Vagina (tissue), 2 donors: ENCODE results near the gene PSG6. TPM values are rescaled to one million over a fixed set of nuclear protein-coding genes. Genes with fewer than 3 reads are reported as not detected.
"Not testable (repeated sequence)": the region's sequence is repeated elsewhere in the genome, so short reads cannot be mapped to it uniquely, and the experiment has no call there.

Experiments used
- DNase-seq, 2 donors: peaks; one replicate each; pipeline ENCODE4 v3.0.0-alpha.2; 2017; ENCODE audit errors: extremely low spot score in 2 of 2
- H3K27ac ChIP-seq: fragments of 200-600 bp; sonication (generic); one replicate; pipeline ENCODE4 v1.5.1; 2019
- H3K27me3 ChIP-seq: fragments of 200-600 bp; sonication (generic); one replicate; pipeline ENCODE4 v1.5.1; 2019
- H3K36me3 ChIP-seq, 2 donors: fragments of 200-600 bp; sonication (generic); one replicate each; pipeline ENCODE4 v1.5.1; 2017 to 2019
- H3K4me1 ChIP-seq: fragments of 200-600 bp; sonication (generic); one replicate; pipeline ENCODE4 v1.5.1; 2019
- H3K4me3 ChIP-seq, 2 donors: fragments of 200-600 bp; sonication (generic); 1 replicate in 1 of 2; 2 replicates in 1 of 2; pipeline ENCODE4 v1.5.1; 2016 to 2019
- H3K9me3 ChIP-seq: fragments of 200-600 bp; sonication (generic); one replicate; pipeline ENCODE4 v1.5.1; 2019
- POLR2A ChIP-seq, 2 donors: fragments of 450-650 bp; IDR thresholded peaks; one replicate each; pipeline ENCODE4 v1.6.1; 2017; ENCODE audit warnings: antibody characterized with exemption in 2 of 2, mild to moderate bottlenecking in 2 of 2, moderate library complexity in 2 of 2
- POLR2AphosphoS5 ChIP-seq, 2 donors: sonication (generic); formaldehyde crosslinking; IDR thresholded peaks; one replicate each; pipeline ENCODE4 v1.9.0; 2017; ENCODE audit warnings: antibody characterized with exemption in 2 of 2, mild to moderate bottlenecking in 2 of 2, low read depth in 1 of 2; ENCODE audit not compliant: insufficient read depth in 1 of 2
- intact Hi-C: fragments of 100-400 bp; cut with DNase I; formaldehyde crosslinking; loops from one replicate; pipeline ENCODE4 v1.15.1; 2023
- total RNA-seq: library from RNA; depleted of rRNA; stranded (reverse); fragments of >200 nt; gene quantifications from one replicate; pipeline ENCODE4 v1.2.3, GENCODE V29; 2016
- TF ChIP-seq, protein P1 (sequence below), 3 experiments: fragments of 450-650 bp in 2 of 3; fragments of 200-600 bp in 1 of 3; sonication (generic) in 1 of 3; IDR thresholded peaks; one replicate each; pipeline ENCODE4 v1.5.1; 2017 to 2019; ENCODE audit warnings: antibody characterized with exemption in 3 of 3, mild to moderate bottlenecking in 2 of 3, moderate library complexity in 2 of 3

Gene PSG6
- total RNA-seq, 1 donor from 2014 or later = not detected

DNA sequence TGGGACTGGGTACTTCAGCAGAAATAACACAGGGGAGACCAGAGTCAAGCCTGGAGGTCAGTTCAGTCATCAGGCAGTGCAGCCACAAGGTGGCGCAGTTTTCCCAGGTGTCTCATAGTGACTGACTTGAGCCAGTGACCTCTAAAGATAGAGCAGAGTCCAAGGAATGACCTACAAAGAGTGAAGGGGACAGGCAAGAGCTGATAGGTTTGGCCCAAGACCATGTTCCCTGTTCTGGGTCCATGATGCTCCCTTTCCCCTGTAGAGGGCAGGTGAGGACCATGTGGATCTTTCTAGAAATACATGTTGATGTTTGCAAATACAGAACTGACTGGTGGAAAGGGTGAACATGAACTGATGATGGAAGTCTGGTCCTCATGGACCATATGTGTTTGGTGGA is 12.5 kb upstream of the PSG6 start:
- H3K27me3 ChIP-seq, intact Hi-C loops, DNase-seq, H3K4me1 ChIP-seq, H3K4me3 ChIP-seq, H3K27ac ChIP-seq, H3K9me3 ChIP-seq, H3K36me3 ChIP-seq: not testable (repeated sequence)

DNA sequence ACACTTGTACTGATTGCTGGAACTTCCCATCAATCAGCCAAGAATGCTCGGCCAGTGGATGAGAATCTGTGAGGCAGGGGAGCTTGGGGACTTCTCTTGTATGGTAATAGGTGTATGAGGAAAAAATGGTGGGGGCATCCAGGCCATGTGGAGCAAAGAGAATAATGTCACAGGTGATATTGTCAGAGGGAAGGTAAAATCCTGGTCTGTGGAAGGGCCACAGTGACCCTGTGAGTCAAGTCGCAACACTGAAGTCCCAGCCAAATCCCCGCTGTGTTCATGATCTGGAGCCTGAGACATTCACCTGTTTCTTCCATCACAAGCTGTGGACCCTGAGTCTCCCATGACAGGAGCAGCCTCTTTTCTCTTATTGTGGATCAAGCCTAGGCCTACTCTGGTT is 11.2 kb upstream of the PSG6 start:
- Histone ChIP-seq H3K4me3 (no peak overlapping the region), H3K9me3 (no peaks in the 10 kb centered on the region)

DNA sequence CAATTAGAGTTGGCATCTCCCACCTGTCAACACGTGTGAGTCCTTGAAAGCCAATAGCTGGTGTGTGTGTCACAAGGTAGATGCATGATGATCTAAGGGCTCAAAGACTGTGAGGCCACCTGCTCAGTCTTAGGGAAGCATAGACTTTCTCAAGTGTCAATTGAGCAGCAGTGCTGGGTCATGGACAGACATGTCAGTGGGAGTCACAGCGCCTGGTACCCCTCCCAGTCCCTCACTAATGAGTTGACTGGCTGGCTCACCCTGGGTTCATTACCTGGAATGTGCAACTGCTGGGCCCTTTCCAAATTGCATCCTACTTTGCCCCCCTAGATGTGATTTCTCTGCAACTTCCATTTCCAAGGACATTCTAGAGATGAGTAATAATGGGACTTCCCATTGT is 9.1 kb upstream of the PSG6 start:
- Histone ChIP-seq H3K9me3 (no peaks in the 10 kb centered on the region), H3K27ac (no peak overlapping the region), H3K4me1 (no peaks in the 10 kb centered on the region), H3K4me3 (no peak overlapping the region), H3K36me3 (no peaks in the 10 kb centered on the region), H3K27me3 (no peaks in the 10 kb centered on the region)
- no peak for TF ChIP-seq POLR2A (IDR thresholded peaks at IDR 0.05)
- TF ChIP-seq, protein P1, sequence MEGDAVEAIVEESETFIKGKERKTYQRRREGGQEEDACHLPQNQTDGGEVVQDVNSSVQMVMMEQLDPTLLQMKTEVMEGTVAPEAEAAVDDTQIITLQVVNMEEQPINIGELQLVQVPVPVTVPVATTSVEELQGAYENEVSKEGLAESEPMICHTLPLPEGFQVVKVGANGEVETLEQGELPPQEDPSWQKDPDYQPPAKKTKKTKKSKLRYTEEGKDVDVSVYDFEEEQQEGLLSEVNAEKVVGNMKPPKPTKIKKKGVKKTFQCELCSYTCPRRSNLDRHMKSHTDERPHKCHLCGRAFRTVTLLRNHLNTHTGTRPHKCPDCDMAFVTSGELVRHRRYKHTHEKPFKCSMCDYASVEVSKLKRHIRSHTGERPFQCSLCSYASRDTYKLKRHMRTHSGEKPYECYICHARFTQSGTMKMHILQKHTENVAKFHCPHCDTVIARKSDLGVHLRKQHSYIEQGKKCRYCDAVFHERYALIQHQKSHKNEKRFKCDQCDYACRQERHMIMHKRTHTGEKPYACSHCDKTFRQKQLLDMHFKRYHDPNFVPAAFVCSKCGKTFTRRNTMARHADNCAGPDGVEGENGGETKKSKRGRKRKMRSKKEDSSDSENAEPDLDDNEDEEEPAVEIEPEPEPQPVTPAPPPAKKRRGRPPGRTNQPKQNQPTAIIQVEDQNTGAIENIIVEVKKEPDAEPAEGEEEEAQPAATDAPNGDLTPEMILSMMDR (IDR thresholded peaks at IDR 0.05) = no peak
- TF ChIP-seq POLR2AphosphoS5 (IDR thresholded peaks at IDR 0.05; ENCODE audit: insufficient read depth in 1 of 2, low read depth in 1 of 2) = no peak
- intact Hi-C loops = no loop called here
- DNase-seq = no peak

More for the DNA sequence above, 11.2 kb upstream of the PSG6 start:
- DNase-seq = no peak
- Histone ChIP-seq H3K4me1 (no peaks in the 10 kb centered on the region), H3K36me3 (no peaks in the 10 kb centered on the region), H3K27me3 (no peaks in the 10 kb centered on the region), H3K27ac (no peak overlapping the region)
- intact Hi-C loops = no loop called here
- no peak for TF ChIP-seq POLR2AphosphoS5 (IDR thresholded peaks at IDR 0.05; ENCODE audit: insufficient read depth in 1 of 2, low read depth in 1 of 2)

DNA sequence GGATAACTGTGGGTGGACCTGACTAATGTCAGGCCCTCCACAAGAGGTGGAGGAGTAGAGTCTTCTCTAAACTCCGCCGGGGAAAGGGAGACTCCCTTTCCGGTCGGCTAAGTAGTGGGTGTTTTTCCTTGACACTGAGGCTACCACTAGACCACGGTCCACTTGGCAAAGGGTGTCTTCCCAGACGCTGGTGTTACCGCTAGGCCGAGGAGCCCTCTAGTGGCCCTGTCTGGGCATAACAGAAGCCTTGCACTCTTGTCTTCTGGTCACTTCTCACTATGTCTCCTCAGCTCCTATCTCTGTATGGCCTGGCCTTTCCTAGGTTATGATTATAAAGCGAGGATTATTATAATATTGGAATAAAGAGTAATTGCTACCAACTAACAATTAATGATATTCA is 5.4 kb upstream of the PSG6 start:
- H3K27ac ChIP-seq, intact Hi-C loops, H3K9me3 ChIP-seq, DNase-seq, H3K4me3 ChIP-seq, H3K27me3 ChIP-seq, H3K4me1 ChIP-seq, H3K36me3 ChIP-seq: not testable (repeated sequence)

DNA sequence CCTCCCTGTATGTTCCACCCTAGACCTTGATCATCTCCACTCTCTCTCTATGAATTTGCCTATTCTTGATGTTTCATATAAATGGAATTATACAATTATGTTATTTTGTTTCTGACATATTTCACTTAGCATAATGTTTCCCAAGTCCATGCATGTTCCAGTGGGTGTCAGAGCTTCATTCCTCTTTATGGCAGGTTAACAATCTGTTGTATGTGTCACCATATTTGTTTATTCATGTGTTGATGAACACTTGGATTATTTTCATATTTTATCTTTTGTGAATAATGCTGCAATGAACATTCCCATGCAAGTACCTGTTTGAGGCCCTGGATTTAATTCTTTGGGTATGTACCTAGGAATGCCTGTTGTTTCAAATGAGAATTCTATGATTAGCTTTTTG is 3.3 kb upstream of the PSG6 start:
- H3K4me3 ChIP-seq, intact Hi-C loops, H3K36me3 ChIP-seq, H3K4me1 ChIP-seq, DNase-seq, H3K27ac ChIP-seq, H3K9me3 ChIP-seq, H3K27me3 ChIP-seq: not testable (repeated sequence)

DNA sequence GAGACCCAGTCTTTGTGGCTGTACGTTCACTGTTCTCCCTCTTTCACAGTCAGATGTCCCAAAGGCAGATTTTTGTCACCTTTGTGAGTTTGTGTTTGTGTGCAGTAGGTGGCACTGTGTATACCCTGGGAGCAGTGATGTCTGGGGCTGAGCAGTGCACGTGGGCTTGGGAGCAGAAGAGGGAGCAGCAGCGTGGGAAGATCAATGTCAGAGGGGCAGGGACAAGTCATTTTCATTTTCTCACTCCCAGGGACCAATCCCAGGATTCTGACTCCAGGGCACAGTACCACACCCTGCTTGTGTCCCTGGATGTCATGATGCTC is 2.0 kb upstream of the PSG6 start:
- Histone ChIP-seq H3K27ac (no peak overlapping the region), H3K4me1 (no peaks in the 10 kb centered on the region), H3K4me3 (no peak overlapping the region), H3K36me3 (no peaks in the 10 kb centered on the region), H3K9me3 (no peaks in the 10 kb centered on the region), H3K27me3 (no peaks in the 10 kb centered on the region)
- intact Hi-C loops = no loop called here
- DNase-seq = no peak
- TF ChIP-seq POLR2AphosphoS5 (IDR thresholded peaks at IDR 0.05; ENCODE audit: insufficient read depth in 1 of 2, low read depth in 1 of 2) (no peak), POLR2A (IDR thresholded peaks at IDR 0.05) (no peak)
- TF ChIP-seq, protein P1 (IDR thresholded peaks at IDR 0.05) = no peak

DNA sequence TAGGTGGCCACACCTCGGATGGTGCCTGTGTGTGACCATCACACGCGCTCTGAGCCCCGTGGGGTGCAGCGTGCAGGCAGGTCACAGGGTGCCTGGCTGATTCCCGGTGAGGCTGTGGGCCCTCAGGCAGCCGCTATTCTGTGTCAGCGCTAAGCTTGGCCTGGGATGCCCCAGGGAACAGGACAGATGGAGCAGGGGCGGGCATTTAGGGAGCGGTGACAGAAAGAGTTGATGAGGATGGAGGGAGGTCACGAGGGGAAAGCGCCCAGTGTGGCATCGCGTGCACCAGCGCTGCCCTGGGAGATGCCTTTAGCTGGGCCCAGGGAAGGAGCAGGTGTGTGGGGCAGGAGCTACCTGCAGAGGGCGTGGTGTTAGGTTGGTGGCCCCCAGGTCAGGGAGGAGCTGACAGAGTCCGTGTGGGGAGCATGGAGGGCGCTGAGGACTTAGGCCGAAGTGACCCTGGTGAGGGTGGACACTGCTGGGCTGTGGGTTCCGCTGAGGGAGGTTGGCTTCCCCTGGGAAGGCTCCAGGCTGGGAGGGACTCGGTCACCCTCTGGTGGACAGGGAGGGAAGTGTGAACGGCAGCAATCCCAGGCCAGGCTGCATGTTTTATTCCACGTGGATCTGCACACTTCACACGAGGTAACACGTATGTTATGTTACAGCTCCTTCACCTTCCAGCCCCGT is 1.5 kb upstream of the PSG6 start:
- DNase-seq, H3K27me3 ChIP-seq, H3K27ac ChIP-seq, H3K9me3 ChIP-seq, H3K4me1 ChIP-seq, intact Hi-C loops, H3K4me3 ChIP-seq, H3K36me3 ChIP-seq: not testable (repeated sequence)

DNA sequence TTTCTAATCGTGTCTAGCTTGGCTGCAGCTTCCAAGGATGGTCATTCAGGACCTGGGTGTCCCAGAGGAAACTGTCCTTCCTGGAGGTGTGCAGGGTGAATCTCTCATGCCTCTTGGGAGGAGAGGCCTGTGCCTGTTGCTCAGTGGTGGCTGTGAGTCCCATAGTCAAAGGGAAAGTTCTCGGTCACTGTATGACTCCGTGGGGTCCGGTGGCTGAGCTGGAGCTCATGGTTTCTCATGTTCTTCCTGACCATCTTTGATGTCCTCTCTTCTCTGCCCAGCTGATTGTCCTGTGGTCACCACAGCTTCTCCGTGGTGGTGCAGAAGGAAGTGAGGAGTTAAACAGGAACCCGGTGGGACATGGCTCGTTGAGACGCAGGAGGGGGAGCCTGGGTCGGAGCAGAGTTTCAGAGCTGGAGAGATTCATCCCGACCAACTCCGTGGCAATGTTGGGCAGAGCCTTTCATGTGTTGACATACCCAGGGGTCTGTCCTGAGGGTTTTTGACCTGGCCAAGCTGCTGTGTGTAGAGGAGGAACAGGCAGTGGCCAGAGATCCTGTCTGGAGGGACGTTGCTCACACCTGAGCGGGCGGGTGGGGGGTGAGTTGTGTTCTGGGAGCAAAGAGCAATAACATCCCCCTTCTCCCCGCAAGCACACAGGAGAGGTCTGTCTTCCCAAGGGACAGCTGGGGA is 829 bp upstream of the PSG6 start:
- intact Hi-C loops, H3K4me1 ChIP-seq, H3K27me3 ChIP-seq, H3K36me3 ChIP-seq, H3K4me3 ChIP-seq, H3K27ac ChIP-seq, H3K9me3 ChIP-seq, DNase-seq: not testable (repeated sequence)

DNA sequence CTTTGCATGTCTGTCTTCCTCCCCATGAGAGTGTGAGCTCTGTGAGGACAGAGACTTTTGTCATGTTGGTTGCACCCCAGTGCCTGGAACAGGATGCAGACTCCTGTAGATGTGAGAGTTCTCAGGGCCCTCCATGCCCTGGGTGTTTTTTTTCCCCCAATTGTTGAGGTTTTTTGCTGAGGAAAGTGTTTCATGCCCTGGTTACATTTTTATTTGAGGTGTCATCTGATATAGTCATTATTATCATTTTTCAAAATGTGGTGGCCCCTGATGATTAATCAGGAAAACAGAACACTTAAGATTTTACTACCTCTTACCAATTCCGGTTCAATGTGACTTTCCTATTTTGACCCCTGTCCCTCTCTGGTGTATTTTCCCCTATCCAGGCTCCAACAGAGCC is 763 bp downstream of the PSG6 start:
- H3K27me3 ChIP-seq, DNase-seq, H3K9me3 ChIP-seq, intact Hi-C loops, H3K36me3 ChIP-seq, H3K27ac ChIP-seq, H3K4me3 ChIP-seq, H3K4me1 ChIP-seq: not testable (repeated sequence)

DNA sequence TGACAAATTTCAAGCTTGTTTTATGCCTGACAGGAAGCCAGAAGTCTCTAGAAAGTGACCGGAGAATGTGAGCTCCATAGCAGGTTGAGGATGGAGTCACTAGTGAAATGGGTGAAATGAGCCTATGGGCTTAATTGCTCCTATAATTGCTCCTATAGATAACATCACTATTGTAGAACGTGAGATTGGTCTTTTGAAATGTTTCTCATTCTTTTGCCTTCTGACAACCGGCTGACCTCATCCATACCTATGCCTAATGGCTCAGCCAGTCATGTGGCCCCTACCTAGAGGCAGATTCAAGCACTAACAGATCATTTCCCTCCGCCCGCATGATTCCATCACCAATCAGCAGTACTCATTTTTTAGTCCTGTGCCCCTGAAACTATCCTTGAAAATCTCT is 4.2 kb downstream of the PSG6 start:
- not testable (repeated sequence) for H3K9me3 ChIP-seq

DNA sequence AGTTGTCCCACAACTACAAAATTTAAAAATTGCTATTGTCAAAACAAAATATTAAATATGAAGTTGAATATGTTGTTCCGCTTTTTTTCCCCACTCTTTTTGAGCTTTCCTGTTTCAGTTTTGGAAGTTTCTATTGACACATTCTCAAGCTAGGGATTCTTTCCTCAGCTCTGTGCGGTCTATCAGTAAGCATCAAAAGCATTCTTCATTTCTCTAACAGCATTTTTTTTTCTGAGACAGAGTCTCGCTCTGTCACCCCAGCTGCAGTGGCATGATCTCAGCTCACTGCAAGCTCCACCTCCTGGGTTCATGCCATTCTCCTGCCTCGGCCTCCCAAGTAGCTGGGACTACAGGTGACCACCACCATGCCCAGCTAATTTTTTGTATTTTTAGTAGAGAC is 4.8 kb downstream of the PSG6 start:
- intact Hi-C loops, H3K36me3 ChIP-seq, H3K9me3 ChIP-seq, H3K27ac ChIP-seq, DNase-seq, H3K4me1 ChIP-seq, H3K4me3 ChIP-seq, H3K27me3 ChIP-seq: not testable (repeated sequence)

More for the DNA sequence above, 4.2 kb downstream of the PSG6 start:
- H3K27me3 ChIP-seq, H3K4me3 ChIP-seq, H3K36me3 ChIP-seq, DNase-seq, H3K27ac ChIP-seq, H3K4me1 ChIP-seq, intact Hi-C loops: not testable (repeated sequence)
